ENCODE results near the gene HOXA7. TPM values are rescaled to one million over a fixed set of nuclear protein-coding genes. Genes with fewer than 3 reads are reported as not detected.
A peak's percentile ranks its signal among the peaks of the same experiment; 100 is the strongest.

Gene HOXA7
- total RNA-seq, 1 donor from 2014 or later: 12.0 TPM

- Histone ChIP-seq H3K36me3 (no peaks in the 10 kb centered on the region), H3K27me3 (no peaks in the 10 kb centered on the region), H3K9me3 (no peaks in the 10 kb centered on the region), H3K27ac (peak overlapping the region; percentile 89 to 97), H3K4me1 (peaks cover 0 to 8% of the 10 kb centered on the region in 2 donors), H3K4me3 (no peak overlapping the region)
- TF ChIP-seq CTCF (IDR thresholded peaks at IDR 0.05): no peak
- no peak for DNase-seq (ENCODE audit: low spot score in 2 of 2)
- intact Hi-C loops (cut with DNase I): no loop called here
Observed at GRCh38 chr7:27124902-27125689, 31.4 kb downstream of the HOXA7 start.

DNA sequence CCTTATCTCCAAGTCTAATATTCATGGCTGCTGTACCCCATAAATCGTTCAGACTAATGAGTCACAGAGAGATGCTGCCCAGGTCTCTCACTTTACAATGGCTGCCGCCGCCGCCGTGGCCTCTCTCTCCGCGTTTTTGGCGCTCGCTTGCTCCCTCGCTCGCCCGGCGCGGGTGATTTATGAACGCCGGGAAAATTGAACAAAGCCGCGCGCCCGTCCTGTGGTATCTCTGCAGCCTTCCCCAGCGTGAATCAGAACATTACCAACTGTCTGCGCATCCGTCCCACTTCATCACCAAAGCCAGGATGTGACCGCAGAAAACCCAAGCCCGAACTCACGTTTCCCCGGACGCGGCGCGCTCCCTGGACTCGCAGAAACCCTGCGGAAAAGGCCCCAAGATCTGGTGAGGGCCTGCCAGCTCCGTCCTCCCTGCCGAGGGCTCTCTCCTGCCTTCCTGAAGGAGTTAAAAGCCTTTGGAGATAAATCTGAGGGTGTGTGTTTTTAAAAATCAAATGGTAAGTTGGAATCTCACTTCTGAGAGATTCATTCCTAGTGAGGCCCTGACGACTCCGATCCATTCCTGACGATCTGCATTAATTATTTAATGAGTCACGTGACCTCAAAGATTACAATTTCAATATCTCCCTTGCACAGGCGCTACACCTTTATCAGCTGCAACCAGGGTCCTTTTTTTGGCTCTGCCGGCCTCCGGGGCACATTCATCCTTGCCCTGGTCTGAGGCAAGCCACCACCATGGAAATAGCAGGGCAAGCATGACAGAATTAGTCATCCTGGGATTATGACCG lies 32.2 kb downstream of the HOXA7 start:
- Histone ChIP-seq H3K27ac (peak overlapping the region; percentile 89 to 97), H3K4me1 (peaks cover 0 to 16% of the 10 kb centered on the region in 2 donors), H3K36me3 (no peaks in the 10 kb centered on the region), H3K4me3 (peak overlapping the region; percentile 42 to 67), H3K27me3 (no peaks in the 10 kb centered on the region), H3K9me3 (no peaks in the 10 kb centered on the region)
- intact Hi-C loops (cut with DNase I): no loop called here
- peak in 1 of 2 donors; percentile 81 for DNase-seq (ENCODE audit: low spot score in 2 of 2)
- TF ChIP-seq CTCF (IDR thresholded peaks at IDR 0.05): no peak

DNA sequence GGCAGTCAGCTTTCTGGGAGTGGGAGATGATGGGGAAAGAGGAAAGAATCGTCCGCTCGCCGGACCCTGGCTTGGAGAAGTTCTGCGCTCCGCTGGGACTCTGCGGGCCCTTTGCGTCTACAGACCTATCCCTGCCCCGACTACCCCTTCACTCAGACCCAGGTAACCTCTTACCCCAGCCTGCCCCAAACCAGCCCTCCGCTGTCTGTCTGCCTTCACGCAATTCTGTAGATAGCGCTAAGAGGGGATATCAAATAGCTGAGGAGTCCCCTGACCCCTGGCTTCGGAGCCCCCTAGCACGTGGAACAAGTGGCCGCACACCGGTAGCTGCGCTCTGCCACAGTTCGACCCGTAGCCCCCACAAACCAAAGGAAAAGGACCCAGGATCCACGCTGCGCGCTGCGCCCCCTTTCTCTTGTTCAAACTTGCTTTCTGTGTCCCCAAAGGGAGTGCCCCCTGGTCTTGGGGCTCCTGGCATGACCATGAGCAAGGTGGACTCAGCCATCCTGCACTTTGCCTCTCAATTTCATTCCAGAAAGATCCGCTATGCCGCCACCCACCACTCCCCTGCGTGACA lies 32.9 kb downstream of the HOXA7 start:
- peak in 1 of 2 donors; percentile 58 for DNase-seq (ENCODE audit: low spot score in 2 of 2)
- TF ChIP-seq CTCF (IDR thresholded peaks at IDR 0.05): no peak
- no peaks in the 10 kb centered on the region for H3K36me3 ChIP-seq
- H3K27ac ChIP-seq: peak overlapping the region; percentile 89 to 97
- H3K9me3 ChIP-seq: no peaks in the 10 kb centered on the region
- H3K4me1 ChIP-seq: peaks cover 0 to 21% of the 10 kb centered on the region in 2 donors
- intact Hi-C loops (cut with DNase I): loop anchor here (2.0 kb wide), 1 partner anchor 19 kb away; no protein-coding TSS in a partner anchor
- H3K4me3 ChIP-seq: peak overlapping the region; percentile 42 to 67
- no peaks in the 10 kb centered on the region for H3K27me3 ChIP-seq

- Histone ChIP-seq H3K27ac (peak overlapping the region; percentile 89 to 97), H3K9me3 (no peaks in the 10 kb centered on the region), H3K4me1 (peaks cover 0 to 22% of the 10 kb centered on the region in 2 donors), H3K27me3 (no peaks in the 10 kb centered on the region), H3K4me3 (peak overlapping the region; percentile 42 to 67), H3K36me3 (no peaks in the 10 kb centered on the region)
- intact Hi-C loops (cut with DNase I): loop anchor here (2.0 kb wide), 1 partner anchor 18 kb away; no protein-coding TSS in a partner anchor
- DNase-seq (ENCODE audit: low spot score in 2 of 2): peak in 1 of 2 donors; percentile 54
- TF ChIP-seq CTCF (IDR thresholded peaks at IDR 0.05): no peak
Observed at GRCh38 chr7:27123007-27123476, 33.4 kb downstream of the HOXA7 start.
